Measurements from ENCODE around the gene ANKMY1.
A peak's percentile ranks its signal among the peaks of the same experiment; 100 is the strongest.

The ANKMY1 gene

DNA sequence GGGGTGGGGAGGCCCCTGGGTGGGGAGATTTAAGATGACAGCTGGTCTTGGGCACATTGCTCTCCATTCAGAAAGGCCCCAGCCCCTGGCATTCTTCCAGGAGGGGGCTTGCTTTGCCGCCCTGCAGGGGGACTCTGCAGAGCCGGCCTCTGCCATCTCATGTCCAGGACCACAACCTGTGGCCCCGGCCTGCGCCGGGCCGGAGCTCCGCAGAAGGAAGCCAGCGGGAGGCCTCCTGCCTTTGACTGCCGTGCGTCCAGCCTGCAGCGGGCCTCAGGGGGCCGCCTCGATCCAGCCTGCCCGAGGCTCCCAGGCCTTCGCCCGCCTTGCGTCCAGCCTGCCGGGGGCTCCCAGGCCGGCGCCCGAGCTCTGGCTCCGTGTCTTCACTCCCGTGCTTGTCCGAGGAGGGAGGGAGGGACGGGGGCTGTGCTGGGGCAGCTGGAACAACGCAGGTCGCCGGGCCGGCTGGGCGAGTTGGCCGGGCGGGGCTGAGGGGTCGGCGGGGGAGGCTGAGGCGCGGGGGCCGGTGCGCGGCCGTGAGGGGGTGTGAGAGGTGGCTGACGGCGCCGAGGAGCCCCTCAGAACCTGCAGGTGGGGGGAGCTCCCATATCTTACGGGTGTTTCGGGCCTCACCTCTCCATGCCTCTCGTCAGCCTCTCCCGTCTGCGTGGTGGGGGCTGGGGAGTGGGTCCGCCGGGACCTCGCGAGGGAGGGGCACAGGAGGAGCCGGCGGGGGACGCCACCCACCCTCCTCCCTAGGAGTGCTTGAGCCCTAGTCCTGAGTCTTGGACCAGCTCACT lies 101.9 kb downstream of the ANKMY1 start:
- no peak for DNase-seq (ENCODE audit: low read depth)
- TF ChIP-seq POLR2A (IDR thresholded peaks at IDR 0.05; ENCODE audit: extremely low read depth, insufficient read length) (no peak), CTCF (IDR thresholded peaks at IDR 0.05; ENCODE audit: low read depth, low read length) (no peak), MYC (IDR thresholded peaks at IDR 0.05; ENCODE audit: low read depth, low read length) (no peak)
- TF ChIP-seq, protein P1, sequence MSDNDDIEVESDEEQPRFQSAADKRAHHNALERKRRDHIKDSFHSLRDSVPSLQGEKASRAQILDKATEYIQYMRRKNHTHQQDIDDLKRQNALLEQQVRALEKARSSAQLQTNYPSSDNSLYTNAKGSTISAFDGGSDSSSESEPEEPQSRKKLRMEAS (IDR thresholded peaks at IDR 0.05; ENCODE audit: low read depth, low read length): no peak
- no peak overlapping the region for H3K4me3 ChIP-seq (ENCODE audit: low read depth, low read length)

- no peak for DNase-seq (ENCODE audit: low read depth)
- H3K4me3 ChIP-seq (ENCODE audit: low read depth, low read length): no peak overlapping the region
- TF ChIP-seq, protein P1 (IDR thresholded peaks at IDR 0.05; ENCODE audit: low read depth, low read length): no peak
- TF ChIP-seq POLR2A (IDR thresholded peaks at IDR 0.05; ENCODE audit: extremely low read depth, insufficient read length) (no peak), MYC (IDR thresholded peaks at IDR 0.05; ENCODE audit: low read depth, low read length) (no peak), CTCF (IDR thresholded peaks at IDR 0.05; ENCODE audit: low read depth, low read length) (no peak)
These were observed 102.5 kb downstream of the ANKMY1 start for GRCh38 chr2:240455272-240455646.

- H3K4me3 ChIP-seq (ENCODE audit: low read depth, low read length): no peak overlapping the region
- no peak for DNase-seq (ENCODE audit: low read depth)
- no peak for TF ChIP-seq MYC (IDR thresholded peaks at IDR 0.05; ENCODE audit: low read depth, low read length)
- TF ChIP-seq, protein P1 (IDR thresholded peaks at IDR 0.05; ENCODE audit: low read depth, low read length): no peak
These were observed 103.5 kb downstream of the ANKMY1 start for GRCh38 chr2:240454106-240454901.

GRCh38 chr2:240453461-240454105 lies 104.2 kb downstream of the ANKMY1 start:
- no peak for DNase-seq (ENCODE audit: low read depth)
- no peak overlapping the region for H3K4me3 ChIP-seq (ENCODE audit: low read depth, low read length)
- TF ChIP-seq, protein P1 (IDR thresholded peaks at IDR 0.05; ENCODE audit: low read depth, low read length): no peak
- TF ChIP-seq POLR2A (IDR thresholded peaks at IDR 0.05; ENCODE audit: extremely low read depth, insufficient read length): no peak
- TF ChIP-seq MYC (IDR thresholded peaks at IDR 0.05; ENCODE audit: low read depth, low read length): no peak
- no peak for TF ChIP-seq CTCF (IDR thresholded peaks at IDR 0.05; ENCODE audit: low read depth, low read length)

DNA sequence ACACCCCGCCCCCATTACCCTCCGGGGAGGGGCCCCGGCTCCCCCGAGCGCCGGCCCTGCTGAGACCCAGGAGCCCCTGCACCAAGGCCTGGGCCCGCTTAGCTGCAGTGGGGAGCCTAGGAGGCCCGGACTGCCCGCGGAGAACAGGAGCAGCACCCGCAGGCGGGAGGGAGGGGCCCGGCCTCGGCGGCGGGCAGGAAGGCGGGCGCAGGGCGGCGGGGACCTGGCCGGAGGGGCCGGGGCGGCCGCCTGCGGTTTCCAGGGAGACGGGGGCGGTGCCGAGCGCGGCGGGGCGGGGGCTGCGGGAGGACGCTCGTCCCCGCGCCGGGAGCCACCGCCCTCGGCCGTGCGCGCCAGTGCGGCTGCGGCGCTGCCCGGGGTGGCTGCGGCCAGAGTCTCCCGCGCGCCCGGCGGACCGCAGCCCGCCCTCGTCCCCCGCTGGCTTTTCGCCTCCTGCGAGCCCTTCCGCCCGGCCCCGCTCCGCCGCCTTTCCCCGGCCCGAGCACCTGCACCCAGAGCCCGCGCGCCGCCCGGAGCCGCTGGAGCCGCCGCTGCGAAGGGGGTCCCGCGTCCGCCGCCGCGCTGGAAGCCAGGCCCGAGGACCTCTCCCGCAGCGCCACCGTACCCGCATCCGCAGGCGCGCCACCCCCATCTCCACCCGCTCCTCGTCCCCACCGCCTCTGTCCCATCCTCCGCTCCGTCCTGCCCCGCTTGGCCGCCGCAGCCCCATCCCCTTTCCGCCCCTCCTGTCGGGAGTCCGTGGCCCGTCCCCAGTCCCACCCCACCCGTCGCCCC lies 105.1 kb downstream of the ANKMY1 start:
- TF ChIP-seq CTCF (IDR thresholded peaks at IDR 0.05; ENCODE audit: low read depth, low read length) (no peak), MYC (IDR thresholded peaks at IDR 0.05; ENCODE audit: low read depth, low read length) (no peak), POLR2A (IDR thresholded peaks at IDR 0.05; ENCODE audit: extremely low read depth, insufficient read length) (no peak)
- TF ChIP-seq, protein P1 (IDR thresholded peaks at IDR 0.05; ENCODE audit: low read depth, low read length): no peak
- DNase-seq (ENCODE audit: low read depth): peak; percentile 56
- no peak overlapping the region for H3K4me3 ChIP-seq (ENCODE audit: low read depth, low read length)

Measured in NB4 (cell line).